ENCODE measurements around the gene BZW2. TPM values are rescaled to one million over a fixed set of nuclear protein-coding genes. Genes with fewer than 3 reads are reported as not detected.
A peak's percentile ranks its signal among the peaks of the same experiment; 100 is the strongest.

The BZW2 gene
- total and polyA plus RNA-seq, 2 of the 13 experiments (the other 11 are each of a cell fraction or from before 2014, with no cell fraction given): 21.8 to 95.2 TPM

- TF ChIP-seq KIAA2018 (CRISPR knock-in tag; IDR thresholded peaks at IDR 0.05; ENCODE audit: borderline replicate concordance) (no peak), ZNF687 (CRISPR knock-in tag; IDR thresholded peaks at IDR 0.05) (no peak), GABPB1 (CRISPR knock-in tag; IDR thresholded peaks at IDR 0.05) (peak; percentile 31; the same call in 1 of the 2 replicates), NFYB (CRISPR knock-in tag; IDR thresholded peaks at IDR 0.05) (peak; percentile 81), GPN1 (CRISPR knock-in tag; IDR thresholded peaks at IDR 0.05; ENCODE audit: borderline replicate concordance) (no peak), SP4 (CRISPR knock-in tag; IDR thresholded peaks at IDR 0.05) (peak; percentile 34; the same call in 1 of the 2 replicates), ZFP37 (CRISPR knock-in tag; IDR thresholded peaks at IDR 0.05; ENCODE audit: borderline replicate concordance) (no peak), ZNF569 (CRISPR knock-in tag; IDR thresholded peaks at IDR 0.05; ENCODE audit: borderline replicate concordance) (no peak), SAFB2 (CRISPR knock-in tag; IDR thresholded peaks at IDR 0.05; ENCODE audit: borderline replicate concordance, low read depth) (peak; percentile 78; the same call in 1 of the 2 replicates), HDAC6 (IDR thresholded peaks at IDR 0.05; ENCODE audit: low read depth, low read length) (no peak), ZNF335 (CRISPR knock-in tag; IDR thresholded peaks at IDR 0.05) (no peak), ZNF644 (CRISPR knock-in tag; IDR thresholded peaks at IDR 0.05; ENCODE audit: low read depth) (0 out of 2 replicates have a peak, but pooled peaks have one; percentile 24), ZNF709 (CRISPR knock-in tag; IDR thresholded peaks at IDR 0.05) (peak; percentile 77), SOX13 (IDR thresholded peaks at IDR 0.05) (no peak), SOX13 (CRISPR knock-in tag; conservative IDR thresholded peaks at IDR 0.05 in 1 of 2, IDR thresholded peaks at IDR 0.05 in 1 of 2) (peak in 1 of 2 experiments; percentile 50; a peak in 1 of 4 replicates), HOXD1 (CRISPR knock-in tag; IDR thresholded peaks at IDR 0.05) (peak; percentile 33; the same call in 1 of the 2 replicates), ZNF432 (CRISPR knock-in tag; IDR thresholded peaks at IDR 0.05; ENCODE audit: borderline replicate concordance) (no peak)
Observed at GRCh38 chr7:16753102-16753931, 107.3 kb downstream of the BZW2 start, which contains the start of gene TSPAN13 (continued).
